Endothelial cell of umbilical vein (primary cell): ENCODE results near the gene SMCP. TPM values are rescaled to one million over a fixed set of nuclear protein-coding genes. Genes with fewer than 3 reads are reported as not detected.

ENCODE experiments used
- BruUV-seq: library from RNA; stranded (reverse); fragments of 400-500 nt; replicated peaks from 2 replicates; lab custom pipeline; 2021; lab: Mats Ljungman, UMichigan
- CTCF ChIA-PET: fragments of 300-600, 350-600 bp; sonication (Branson Sonifier 250); formaldehyde crosslinking; loops from one replicate; lab custom pipeline; 2021; ENCODE audit warnings: antibody characterized with exemption, inconsistent platforms; lab: Charles Lee
- POLR2A ChIA-PET: fragments of 300-600, 350-600 bp; sonication (Branson Sonifier 250); formaldehyde crosslinking; loops from one replicate; lab custom pipeline; 2021; ENCODE audit warnings: antibody characterized with exemption, inconsistent platforms; lab: Charles Lee
- DNase-seq: peaks from one replicate; pipeline ENCODE4 v3.0.0-alpha.2; 2011; ENCODE audit warnings: low read depth, low spot score
- FAIRE-seq: peaks from 2 replicates; lab custom pipeline; 2011; peaks lifted over from hg19 to GRCh38; lab: Jason Lieb, UNC
- H2AFZ ChIP-seq: 2 replicates; pipeline ENCODE4 v1.6.0; 2012; ENCODE audit warnings: low read depth, low read length, control low read depth, inconsistent platforms
- H3K27ac ChIP-seq: 2 replicates; pipeline ENCODE4 v1.5.1; 2011; ENCODE audit warnings: low read depth, mild to moderate bottlenecking, control low read depth, low read length, moderate library complexity; ENCODE audit not compliant: insufficient read depth
- H3K27me3 ChIP-seq, 2 experiments: 2 replicates each; pipeline versions ENCODE4 v1.6.0 to v1.6.1; 2011; ENCODE audit warnings: low read length in 2 of 2, mixed read lengths in 1 of 2; ENCODE audit not compliant: control insufficient read depth in 2 of 2, insufficient read depth in 2 of 2
- H3K36me3 ChIP-seq, 2 experiments: 2 replicates in 1 of 2; 3 replicates in 1 of 2; pipeline ENCODE4 v1.5.1; 2011; ENCODE audit warnings: low read length in 2 of 2, mild to moderate bottlenecking in 1 of 2, moderate library complexity in 1 of 2; ENCODE audit not compliant: control insufficient read depth in 2 of 2, insufficient read depth in 2 of 2; ENCODE audit errors: extremely low read depth in 1 of 2
- H3K4me1 ChIP-seq: 3 replicates; pipeline ENCODE4 v1.5.1; 2011; ENCODE audit warnings: mild to moderate bottlenecking, low read length; ENCODE audit not compliant: control insufficient read depth, insufficient read depth; ENCODE audit errors: extremely low read depth
- H3K4me2 ChIP-seq: 2 replicates; pipeline ENCODE4 v1.6.1; 2011; ENCODE audit warnings: low read length, control low read depth, mixed read lengths; ENCODE audit not compliant: insufficient read depth
- H3K4me3 ChIP-seq, 3 experiments: fragments of 200-600 bp in 1 of 3; sonication (generic), shearing (Covaris generic) in 1 of 3; replicated peaks in 1 of 3; 2 replicates each; pipeline ENCODE4 v1.5.1; 2011 to 2016; ENCODE audit warnings: control low read depth in 3 of 3, low read length in 3 of 3, mild to moderate bottlenecking in 2 of 3, inconsistent platforms in 1 of 3, low read depth in 1 of 3, moderate library complexity in 1 of 3; ENCODE audit not compliant: insufficient read depth in 1 of 3
- H3K79me2 ChIP-seq: 2 replicates; pipeline ENCODE4 v1.6.0; 2012; ENCODE audit warnings: low read length, inconsistent platforms; ENCODE audit not compliant: control insufficient read depth, insufficient read depth
- H3K9ac ChIP-seq: replicated peaks from 2 replicates; pipeline ENCODE3; 2011; ENCODE audit warnings: low read length, control low read depth; ENCODE audit not compliant: insufficient read depth; ENCODE audit errors: extremely low read depth
- H3K9me1 ChIP-seq: replicated peaks from 3 replicates; pipeline ENCODE4 v1.6.0; 2011; ENCODE audit warnings: mild to moderate bottlenecking, low read length; ENCODE audit not compliant: control insufficient read depth, insufficient read depth; ENCODE audit errors: extremely low read depth
- H3K9me3 ChIP-seq: replicated peaks from 2 replicates; pipeline ENCODE4 v1.5.1; 2012; ENCODE audit warnings: low read length, inconsistent platforms; ENCODE audit not compliant: control insufficient read depth, insufficient read depth
- H4K20me1 ChIP-seq: replicated peaks from 2 replicates; pipeline ENCODE3; 2011; ENCODE audit warnings: mild to moderate bottlenecking, low read length; ENCODE audit not compliant: control insufficient read depth, insufficient read depth; ENCODE audit errors: extremely low read depth
- CTCF ChIP-seq, 2 donors: IDR thresholded peaks; 1 replicate in 1 of 2; 2 replicates in 1 of 2; pipeline ENCODE4 v1.5.1; 2011; ENCODE audit warnings: low read length in 2 of 2, mild to moderate bottlenecking in 2 of 2, moderate library complexity in 2 of 2, control low read depth in 1 of 2, inconsistent platforms in 1 of 2, low read depth in 1 of 2; ENCODE audit not compliant: insufficient read depth in 1 of 2; ENCODE audit errors: extremely low read depth in 1 of 2
- EZH2 ChIP-seq: IDR thresholded peaks from 2 replicates; pipeline ENCODE4 v1.6.1; 2012; ENCODE audit warnings: borderline replicate concordance, low read depth, mild to moderate bottlenecking, moderate library complexity, low read length, inconsistent platforms; ENCODE audit not compliant: severe bottlenecking
- FOS ChIP-seq: IDR thresholded peaks from 2 replicates; pipeline ENCODE4 v1.6.1; 2011; ENCODE audit warnings: mild to moderate bottlenecking, low read length, moderate library complexity, borderline replicate concordance; ENCODE audit not compliant: insufficient read depth
- GATA2 ChIP-seq: IDR thresholded peaks from 2 replicates; pipeline ENCODE4 v1.7.0; 2011; ENCODE audit warnings: low read depth, mild to moderate bottlenecking, moderate library complexity, mixed read lengths, low read length; ENCODE audit not compliant: insufficient read length, insufficient read depth
- JUN ChIP-seq: IDR thresholded peaks from 2 replicates; pipeline ENCODE4 v1.6.1; 2011; ENCODE audit warnings: borderline replicate concordance, low read depth; ENCODE audit not compliant: insufficient read length, insufficient read depth
- MYC ChIP-seq: IDR thresholded peaks from one replicate; pipeline ENCODE4 v1.6.1; 2011; ENCODE audit warnings: mild to moderate bottlenecking, low read depth, low read length
- POLR2A ChIP-seq: IDR thresholded peaks from 2 replicates; pipeline ENCODE4 v1.6.1; 2012; ENCODE audit warnings: low read depth, mild to moderate bottlenecking, control low read depth, low read length
- POLR2AphosphoS5 ChIP-seq: IDR thresholded peaks from 2 replicates; pipeline ENCODE4 v1.6.1; 2012; ENCODE audit warnings: low read depth, mild to moderate bottlenecking, control low read depth, low read length, moderate library complexity; ENCODE audit not compliant: insufficient read depth
- dilution Hi-C: fragments of 300-500 bp; cut with MboI; formaldehyde crosslinking; loops from one replicate; pipeline ENCODE4 v1.15.0; 2019; ENCODE audit warnings: low sequenced_read_pairs; ENCODE audit not compliant: extremely low pct_ligation_motif_present
- intact Hi-C: fragments of 100-400 bp; cut with micrococcal nuclease; formaldehyde crosslinking; loops from one replicate; pipeline ENCODE4 v1.10.0; 2022
- polyA plus RNA-seq, 4 experiments: library from polyadenylated mRNA; depleted of rRNA in 3 of 4; stranded (reverse) in 3 of 4; unstranded in 1 of 4; fragments of >200 nt; gene quantifications; 2 replicates each; pipeline versions ENCODE4 v1.2.1 to v1.2.3, GENCODE V29; 2011 to 2012; ENCODE audit warnings: missing spikeins in 1 of 4
- total RNA-seq: library from RNA; stranded (reverse); gene quantifications from 2 replicates; pipeline ENCODE4 v1.2.3, GENCODE V29; 2021
- TF ChIP-seq, protein P1 (sequence below): IDR thresholded peaks from 2 replicates; pipeline ENCODE4 v1.6.1; 2011; ENCODE audit not compliant: insufficient read depth, insufficient read length

SMCP gene
- total and polyA plus RNA-seq, 2 donors (not counting 3 experiments of a cell fraction or from before 2014, with no cell fraction given) = not detected

- no peak overlapping the region for H2AFZ ChIP-seq
- no peaks in the 10 kb centered on the region for H3K9me1 ChIP-seq
- H4K20me1 ChIP-seq = no peaks in the 10 kb centered on the region
- FAIRE-seq = no peak
- dilution Hi-C loops (no loop called here), intact Hi-C loops (no loop called here)
- no peaks in the 10 kb centered on the region for H3K4me1 ChIP-seq
- no peak overlapping the region for H3K9ac ChIP-seq
- no peaks in the 10 kb centered on the region for H3K36me3 ChIP-seq
- TF ChIP-seq POLR2AphosphoS5 (no peak), GATA2 (no peak), EZH2 (no peak), CTCF (IDR thresholded peaks at IDR 0.05; ENCODE audit: extremely low read depth in 1 of 2, insufficient read depth in 1 of 2, low read depth in 1 of 2, low read length in 2 of 2) (no peak), JUN (no peak), MYC (no peak), FOS (no peak), POLR2A (no peak)
- TF ChIP-seq, protein P1, sequence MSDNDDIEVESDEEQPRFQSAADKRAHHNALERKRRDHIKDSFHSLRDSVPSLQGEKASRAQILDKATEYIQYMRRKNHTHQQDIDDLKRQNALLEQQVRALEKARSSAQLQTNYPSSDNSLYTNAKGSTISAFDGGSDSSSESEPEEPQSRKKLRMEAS = no peak
- H3K9me3 ChIP-seq = no peaks in the 10 kb centered on the region
- no peak overlapping the region for H3K27ac ChIP-seq
- no peak overlapping the region for H3K4me3 ChIP-seq
- no peak for DNase-seq
- no peaks in the 10 kb centered on the region for H3K79me2 ChIP-seq
- ChIA-PET POLR2A (no interaction called here), CTCF (no interaction called here)
- no TSS peak for BruUV-seq
- H3K4me2 ChIP-seq = no peak overlapping the region
- no peaks in the 10 kb centered on the region for H3K27me3 ChIP-seq
Measured at GRCh38 chr1:152880316-152880715, 2.2 kb downstream of the SMCP start.
